ENCODE measurements around the gene GIPC3.

Gene GIPC3

DNA sequence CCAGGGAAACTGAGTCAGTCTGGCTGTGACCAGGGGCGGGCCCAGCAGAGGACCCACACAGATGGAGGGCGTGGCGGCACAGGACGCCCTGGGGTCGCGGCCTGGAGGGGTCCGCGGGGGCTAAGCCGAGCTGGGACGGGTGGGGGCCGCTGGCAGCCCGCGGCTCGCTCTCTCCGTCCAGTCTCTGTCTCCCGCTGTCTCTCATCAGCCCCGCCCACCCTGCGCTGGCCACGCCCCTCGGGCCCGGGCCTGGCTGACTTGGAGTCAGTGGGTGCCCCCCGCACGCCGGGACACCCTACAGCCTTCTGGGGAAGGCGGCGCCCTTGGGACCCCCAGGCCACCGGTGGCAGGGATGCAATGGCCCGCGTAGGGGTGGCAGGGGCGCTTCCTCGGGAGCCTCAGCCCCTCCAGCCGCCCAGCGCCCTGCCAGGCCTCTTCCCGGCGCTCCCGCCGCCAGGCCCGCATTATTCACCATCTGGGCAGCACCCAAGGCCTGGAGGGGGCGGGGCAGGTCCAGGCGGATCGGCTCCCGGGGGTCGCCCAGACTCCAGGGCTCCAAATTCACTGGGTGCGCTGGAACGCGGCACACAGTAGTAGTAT lies 21.5 kb downstream of the GIPC3 start, which contains the start of gene TBXA2R:
Gene TBXA2R, minus strand, starts transcription at position 186 of the 600 bp plus-strand sequence. CDS start 6,241 bp downstream, outside the sequence.
- DNase-seq, result peak; percentile 61

DNA sequence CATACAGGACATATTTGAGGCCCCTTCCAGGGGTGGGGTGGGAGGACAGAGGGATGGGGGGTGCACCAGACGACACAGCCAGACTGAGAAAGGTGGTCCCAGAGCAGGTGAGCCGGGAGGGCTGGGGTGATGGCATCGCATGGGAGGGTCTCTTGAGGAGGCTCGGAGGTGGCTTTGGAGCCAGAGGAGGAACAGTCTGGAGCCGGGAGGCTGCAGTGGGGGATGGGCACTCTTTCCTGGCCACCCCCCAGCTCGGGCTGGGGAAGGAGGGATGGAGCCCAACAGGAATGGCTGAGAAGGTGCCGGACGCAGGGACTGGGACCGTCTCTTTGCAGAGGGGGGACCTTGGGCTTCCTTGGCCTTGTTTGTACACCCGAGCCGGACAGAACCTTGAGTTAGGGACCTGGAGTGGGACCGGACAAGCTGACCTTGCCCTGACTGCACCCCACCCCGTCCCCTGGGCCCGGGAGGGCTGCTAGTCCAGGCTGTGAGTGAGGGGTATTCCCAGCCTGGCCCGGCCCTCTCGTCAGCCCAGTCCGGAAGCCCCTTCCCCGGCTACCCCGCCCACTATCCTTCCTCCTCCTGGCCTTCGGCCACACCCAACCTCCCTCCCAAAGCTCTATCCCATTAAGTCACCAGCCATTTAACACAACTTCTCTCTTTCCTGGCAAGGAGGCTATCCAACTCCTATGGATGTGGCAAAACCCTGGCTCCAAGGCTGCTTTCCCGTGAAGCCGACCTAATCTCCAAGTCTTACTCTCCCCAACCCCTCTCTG lies 22.2 kb downstream of the GIPC3 start:
- DNase-seq, result peak; percentile 37

DNA sequence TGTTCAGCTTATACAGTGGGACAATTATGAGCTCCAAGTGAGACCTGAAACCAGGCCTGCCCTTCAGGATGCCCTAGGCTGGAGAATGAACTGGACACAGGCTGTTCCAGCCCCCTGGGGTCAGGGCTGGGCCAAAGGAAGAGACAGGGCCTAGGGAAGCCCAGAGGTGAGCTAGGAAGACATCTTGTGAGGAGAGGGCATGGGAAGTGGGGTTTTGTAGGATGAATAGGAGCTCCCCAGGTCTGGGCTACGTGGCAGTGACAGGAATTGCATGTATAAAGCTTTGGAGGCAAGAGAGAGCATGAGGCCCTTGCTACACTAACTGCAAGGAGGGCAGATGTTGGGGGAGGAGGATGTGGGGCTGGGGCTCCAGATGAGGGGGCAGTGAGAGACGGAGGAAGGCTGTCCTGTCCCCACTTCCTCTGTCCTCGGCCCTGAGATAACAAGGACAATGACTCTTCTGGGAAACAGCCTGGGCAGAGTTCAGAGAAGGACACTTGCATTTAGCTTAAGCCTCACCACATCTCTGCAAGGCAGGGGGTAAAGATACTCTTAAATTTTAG lies 22.9 kb downstream of the GIPC3 start:
- no peak for DNase-seq

- peak; percentile 28 for DNase-seq
Observed at GRCh38 chr19:3608750-3609322, 23.6 kb downstream of the GIPC3 start.

DNA sequence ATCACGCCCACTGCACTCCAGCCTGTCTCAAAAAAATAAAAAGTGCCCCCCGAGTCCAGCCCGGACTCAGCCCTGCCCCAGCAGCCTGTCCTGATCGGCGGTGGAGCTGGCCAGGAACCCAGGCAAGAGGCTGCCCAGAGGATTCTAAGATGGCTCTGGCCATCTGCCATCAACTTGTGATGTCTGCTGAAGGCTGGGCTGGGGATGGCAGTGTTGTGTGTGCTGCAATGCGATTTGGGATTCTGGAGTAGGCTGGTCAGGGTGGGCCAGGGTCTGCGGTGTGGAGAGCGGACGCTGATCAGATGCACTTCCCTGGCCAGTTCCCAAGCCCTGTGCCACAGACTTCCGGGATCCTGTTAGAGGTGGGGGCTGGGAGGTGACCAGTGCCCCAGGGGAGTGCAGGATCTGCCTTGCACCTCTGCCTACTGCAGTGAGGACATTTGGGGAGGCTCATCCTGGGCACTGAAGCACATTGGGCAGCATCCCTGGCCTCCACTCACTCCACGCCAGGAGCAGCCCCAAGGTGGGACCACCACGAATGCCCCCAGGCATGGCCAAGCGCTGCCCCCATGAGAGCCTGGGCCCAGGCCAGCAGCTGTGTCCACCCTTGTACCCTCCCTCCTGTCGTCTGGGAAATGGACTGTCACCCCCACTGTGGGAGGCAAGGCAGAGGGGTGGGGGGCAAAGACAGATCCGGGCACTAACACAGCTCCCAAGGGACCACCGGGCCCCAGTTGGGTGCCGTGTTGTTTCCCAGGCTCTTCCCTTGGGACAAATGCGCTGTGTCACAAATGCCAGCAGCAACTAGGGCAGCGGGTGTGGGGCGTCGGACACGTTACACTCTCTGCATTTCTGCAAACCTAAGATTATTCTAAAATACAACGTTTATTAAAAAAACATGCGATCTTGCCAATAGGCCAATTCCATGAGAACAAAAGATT lies 24.8 kb downstream of the GIPC3 start:
- DNase-seq, result no peak

GRCh38 chr19:3610745-3611717 lies 25.8 kb downstream of the GIPC3 start:
- no peak for DNase-seq

DNA sequence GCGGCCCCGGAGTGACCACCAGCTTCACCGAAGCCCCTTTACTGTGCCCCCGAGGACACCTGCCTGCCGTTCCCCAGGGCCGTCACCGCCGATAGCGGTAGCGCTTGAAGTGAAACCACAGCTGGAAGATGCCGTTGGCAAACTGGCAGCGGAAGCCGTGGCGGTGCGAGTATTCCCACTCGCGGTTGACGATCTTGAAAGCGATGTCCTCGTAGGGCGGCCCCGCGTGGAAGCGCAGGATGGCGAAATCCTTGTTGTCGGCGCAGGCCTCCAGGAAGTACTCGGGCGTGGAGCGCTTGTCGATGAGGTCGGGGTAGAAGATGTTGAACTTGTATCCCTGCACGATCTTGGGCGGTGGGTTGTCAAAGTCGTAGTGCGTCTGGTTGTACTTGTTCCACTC lies 26.6 kb downstream of the GIPC3 start:
- DNase-seq, result no peak

DNA sequence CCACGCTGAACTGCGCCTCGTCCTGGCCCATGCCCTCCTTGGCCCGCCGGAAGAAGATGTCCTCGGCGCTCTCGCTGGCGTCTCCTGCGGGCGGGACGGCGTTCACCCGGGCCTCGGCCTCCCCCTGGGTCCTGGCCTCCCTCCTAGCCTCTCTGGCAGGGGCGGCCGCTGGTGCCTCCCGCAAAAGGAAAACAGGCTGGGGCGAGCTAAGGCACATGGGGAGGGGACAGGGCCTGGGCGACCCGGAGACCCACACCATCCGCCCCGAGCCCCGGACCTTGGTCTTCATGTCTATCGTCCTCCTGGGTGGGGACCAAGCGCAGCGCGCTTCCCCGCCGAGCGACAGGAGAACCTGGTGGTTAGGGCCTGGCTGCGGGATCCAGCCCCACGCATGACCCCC lies 27.1 kb downstream of the GIPC3 start:
- DNase-seq, result no peak

GRCh38 chr19:3612901-3613741 lies 27.8 kb downstream of the GIPC3 start:
- no peak for DNase-seq

GRCh38 chr19:3613818-3614661 lies 28.8 kb downstream of the GIPC3 start:
- no peak for DNase-seq

GRCh38 chr19:3614858-3615505 lies 29.7 kb downstream of the GIPC3 start:
- DNase-seq, result no peak

GRCh38 chr19:3615524-3616135 lies 30.4 kb downstream of the GIPC3 start:
- DNase-seq, result no peak

GRCh38 chr19:3617463-3617862 lies 32.2 kb downstream of the GIPC3 start:
- no peak for DNase-seq

DNA sequence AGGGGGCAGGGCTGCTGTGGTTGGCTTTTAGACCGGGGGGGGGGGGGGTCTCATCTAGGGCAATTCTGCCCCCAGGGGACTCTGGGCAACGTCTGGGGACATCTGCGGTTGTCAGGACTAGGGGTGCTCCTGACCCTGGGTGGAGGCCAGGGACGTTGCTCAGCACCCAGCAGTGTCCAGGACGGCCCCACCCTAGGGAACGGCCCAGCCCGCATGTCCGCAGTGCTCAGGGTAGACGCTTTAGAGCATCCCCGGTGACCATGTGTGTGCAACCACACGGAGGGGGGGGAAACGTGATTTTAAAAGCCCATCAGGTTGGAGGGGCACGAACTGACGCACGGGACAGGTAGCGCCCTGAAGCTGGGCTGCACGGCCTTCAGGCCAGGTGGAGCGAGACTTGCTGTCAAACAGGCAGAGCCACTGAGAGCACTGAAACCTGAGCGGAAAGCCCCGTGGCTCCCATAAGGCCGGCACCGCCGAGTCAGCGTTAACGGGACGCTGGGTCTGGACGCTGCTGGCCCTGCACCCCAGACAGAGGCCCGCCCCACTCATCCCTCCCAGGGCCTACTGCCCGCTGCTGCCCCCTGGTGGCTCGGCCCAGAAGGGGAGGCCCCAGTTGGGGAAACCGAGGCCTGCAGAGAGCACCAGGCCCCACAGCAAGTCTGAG lies 33.0 kb downstream of the GIPC3 start:
- peak; percentile 43 for DNase-seq

GRCh38 chr19:3618811-3619630 lies 33.7 kb downstream of the GIPC3 start:
- no peak for DNase-seq

DNA sequence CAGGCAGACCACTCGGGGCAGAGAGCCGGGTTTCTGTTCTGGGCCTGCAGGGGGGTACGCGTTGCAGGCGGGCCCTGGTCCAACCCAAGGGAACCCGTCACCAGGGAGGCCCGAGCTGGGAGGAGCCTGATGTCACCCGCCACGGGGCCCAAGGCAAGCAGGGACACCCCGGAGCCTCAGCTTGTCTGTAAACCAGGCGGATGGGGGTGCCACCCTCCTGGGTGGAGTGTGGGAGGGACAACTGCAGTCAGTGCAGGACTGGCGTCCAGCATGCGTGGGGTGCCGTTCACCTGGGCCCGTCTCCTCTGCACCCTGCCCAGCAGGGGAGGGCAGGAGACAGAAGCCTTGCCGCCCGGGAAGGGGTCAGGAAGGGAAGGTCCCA lies 34.3 kb downstream of the GIPC3 start:
- DNase-seq, result no peak
